Measurements from ENCODE around the gene LIN37. TPM values are rescaled to one million over a fixed set of nuclear protein-coding genes. Genes with fewer than 3 reads are reported as not detected.

The LIN37 gene
- total and polyA plus RNA-seq, 2 donors (not counting 3 experiments of a cell fraction or from before 2014, with no cell fraction given) = 11.3 to 21.4 TPM

- dilution Hi-C loops (cut with MboI; ENCODE audit: extremely low pct_ligation_motif_present, low sequenced_read_pairs) (no loop called here), intact Hi-C loops (cut with micrococcal nuclease) (no loop called here)
- BruUV-seq (replicated peaks) = no TSS peak
- ChIA-PET CTCF (interaction anchor here (0.5 to 1.2 kb wide), 3 partner anchors 17 to 573 kb away, joined by 3 to 10 read pairs (median 3); partner anchors contain the start of gene FXYD7), POLR2A (no interaction called here)
- H3K4me3 ChIP-seq (replicated peaks in 1 of 3; ENCODE audit: insufficient read depth in 1 of 3, low read depth in 1 of 3, low read length in 3 of 3) = no peak overlapping the region
- no peak for FAIRE-seq
- peaks cover 17% of the 10 kb centered on the region for H3K4me1 ChIP-seq (ENCODE audit: control insufficient read depth, extremely low read depth, insufficient read depth, low read length)
- H3K4me2 ChIP-seq (ENCODE audit: insufficient read depth, low read length) = no peak overlapping the region
- no peaks in the 10 kb centered on the region for H4K20me1 ChIP-seq (replicated peaks; ENCODE audit: control insufficient read depth, extremely low read depth, insufficient read depth, low read length)
- no peaks in the 10 kb centered on the region for H3K9me1 ChIP-seq (replicated peaks; ENCODE audit: control insufficient read depth, extremely low read depth, insufficient read depth, low read length)
- H3K36me3 ChIP-seq (ENCODE audit: control insufficient read depth in 2 of 2, extremely low read depth in 1 of 2, insufficient read depth in 2 of 2, low read length in 2 of 2) = peaks cover 0 to 4% of the 10 kb centered on the region in 2 experiments
- TF ChIP-seq JUN (IDR thresholded peaks at IDR 0.05; ENCODE audit: borderline replicate concordance, insufficient read depth, insufficient read length, low read depth) = no peak
- no peak for TF ChIP-seq POLR2A (IDR thresholded peaks at IDR 0.05; ENCODE audit: low read depth, low read length)
- no peak for TF ChIP-seq FOS (IDR thresholded peaks at IDR 0.05; ENCODE audit: borderline replicate concordance, insufficient read depth, low read length)
- DNase-seq (ENCODE audit: low read depth, low spot score) = no peak
- no peak overlapping the region for H3K27ac ChIP-seq (ENCODE audit: insufficient read depth, low read depth, low read length)
- H3K79me2 ChIP-seq (ENCODE audit: control insufficient read depth, insufficient read depth, low read length) = peaks cover 23% of the 10 kb centered on the region
- no peak overlapping the region for H2AFZ ChIP-seq (ENCODE audit: low read depth, low read length)
- no peaks in the 10 kb centered on the region for H3K27me3 ChIP-seq (ENCODE audit: control insufficient read depth in 2 of 2, insufficient read depth in 2 of 2, low read length in 2 of 2)
- no peaks in the 10 kb centered on the region for H3K9me3 ChIP-seq (replicated peaks; ENCODE audit: control insufficient read depth, insufficient read depth, low read length)
- no peak overlapping the region for H3K9ac ChIP-seq (replicated peaks; ENCODE audit: extremely low read depth, insufficient read depth, low read length)
Measured at GRCh38 chr19:35715355-35715809, 33.0 kb upstream of the LIN37 start.

DNA sequence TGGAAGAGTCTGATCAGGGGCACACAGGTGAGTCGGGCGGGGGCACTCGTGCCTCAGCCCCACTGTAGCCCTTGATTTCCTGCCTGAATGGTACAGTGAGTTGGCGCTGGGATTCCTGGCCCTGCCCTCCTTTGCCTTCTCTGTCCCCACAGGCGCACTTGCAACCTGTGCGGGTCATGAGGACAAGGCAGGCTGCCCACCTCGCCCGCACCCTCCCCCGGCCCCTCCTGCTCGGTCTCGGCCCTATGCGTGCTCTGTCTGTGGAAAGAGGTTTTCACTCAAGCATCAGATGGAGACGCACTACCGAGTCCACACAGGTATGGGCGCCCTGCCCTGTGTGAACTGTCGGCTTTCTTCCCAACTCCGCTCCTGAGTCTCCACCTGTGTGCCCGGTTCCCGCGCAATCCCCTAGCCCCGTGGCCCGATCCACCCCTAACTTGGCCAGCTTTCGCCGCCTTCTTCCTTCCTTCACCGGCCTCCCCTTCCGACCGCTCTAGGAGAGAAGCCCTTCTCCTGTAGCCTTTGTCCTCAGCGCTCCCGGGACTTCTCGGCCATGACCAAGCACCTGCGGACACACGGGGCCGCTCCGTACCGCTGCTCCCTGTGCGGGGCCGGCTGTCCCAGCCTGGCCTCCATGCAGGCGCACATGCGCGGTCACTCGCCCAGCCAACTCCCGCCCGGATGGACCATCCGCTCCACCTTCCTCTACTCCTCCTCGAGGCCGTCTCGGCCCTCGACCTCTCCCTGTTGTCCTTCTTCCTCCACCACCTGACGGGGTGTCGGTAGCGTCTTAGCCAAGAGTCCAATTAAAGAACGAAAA lies 32.2 kb upstream of the LIN37 start:
- BruUV-seq (replicated peaks) = no TSS peak
- no peak for FAIRE-seq

More for the DNA sequence above, 32.2 kb upstream of the LIN37 start:
- peaks cover 17% of the 10 kb centered on the region for H3K4me1 ChIP-seq (ENCODE audit: control insufficient read depth, extremely low read depth, insufficient read depth, low read length)
- H4K20me1 ChIP-seq (replicated peaks; ENCODE audit: control insufficient read depth, extremely low read depth, insufficient read depth, low read length) = no peaks in the 10 kb centered on the region
- H3K27me3 ChIP-seq (ENCODE audit: control insufficient read depth in 2 of 2, insufficient read depth in 2 of 2, low read length in 2 of 2) = no peaks in the 10 kb centered on the region
- dilution Hi-C loops (cut with MboI; ENCODE audit: extremely low pct_ligation_motif_present, low sequenced_read_pairs) (no loop called here), intact Hi-C loops (cut with micrococcal nuclease) (no loop called here)
- peaks cover 26% of the 10 kb centered on the region for H3K79me2 ChIP-seq (ENCODE audit: control insufficient read depth, insufficient read depth, low read length)
- CTCF ChIA-PET = interaction anchor here (0.5 to 1.2 kb wide), 4 partner anchors 14 to 573 kb away, joined by 3 to 10 read pairs (median 4); partner anchors contain the start of gene FXYD7
- peak overlapping the region; percentile 22 for H3K9ac ChIP-seq (replicated peaks; ENCODE audit: extremely low read depth, insufficient read depth, low read length)
- no peaks in the 10 kb centered on the region for H3K9me1 ChIP-seq (replicated peaks; ENCODE audit: control insufficient read depth, extremely low read depth, insufficient read depth, low read length)
- no peak for DNase-seq (ENCODE audit: low read depth, low spot score)
- peak overlapping the region; percentile 97 for H2AFZ ChIP-seq (ENCODE audit: low read depth, low read length)
- H3K36me3 ChIP-seq (ENCODE audit: control insufficient read depth in 2 of 2, extremely low read depth in 1 of 2, insufficient read depth in 2 of 2, low read length in 2 of 2) = peaks cover under 1 to 5% of the 10 kb centered on the region in 2 experiments
- no peak overlapping the region for H3K27ac ChIP-seq (ENCODE audit: insufficient read depth, low read depth, low read length)
- peak overlapping the region; percentile 61 for H3K4me2 ChIP-seq (ENCODE audit: insufficient read depth, low read length)
- TF ChIP-seq MAX (IDR thresholded peaks at IDR 0.05; ENCODE audit: insufficient read depth, insufficient read length) = no peak
- H3K9me3 ChIP-seq (replicated peaks; ENCODE audit: control insufficient read depth, insufficient read depth, low read length) = no peaks in the 10 kb centered on the region
- POLR2A ChIA-PET = no interaction called here
- peak overlapping the region; percentile 30 to 57 (median 46) for H3K4me3 ChIP-seq (replicated peaks in 1 of 3; ENCODE audit: insufficient read depth in 1 of 3, low read depth in 1 of 3, low read length in 3 of 3)

Measured in endothelial cell of umbilical vein (primary cell).